PC-9 (cell line): Measurements from ENCODE around the gene ITGAX. TPM values are rescaled to one million over a fixed set of nuclear protein-coding genes. Genes with fewer than 3 reads are reported as not detected.

Source experiments
- BruUV-seq: library from RNA; stranded (reverse); fragments of 400-500 nt; replicated peaks from 2 replicates; lab custom pipeline; 2021; lab: Mats Ljungman, UMichigan
- CTCF ChIA-PET: fragments of 300-600 bp; sonication (Branson Sonifier 250); formaldehyde crosslinking; loops from one replicate; lab custom pipeline; 2022; ENCODE audit warnings: antibody characterized with exemption; lab: Charles Lee
- POLR2A ChIA-PET: fragments of 300-600 bp; sonication (Branson Sonifier 250); formaldehyde crosslinking; loops from one replicate; lab custom pipeline; 2022; ENCODE audit warnings: antibody characterized with exemption; ENCODE audit not compliant: unreplicated experiment; lab: Charles Lee
- DNase-seq, 2 experiments: peaks; one replicate each; pipeline versions ENCODE4 v3.0.0 to v3.0.0-alpha.2; 2015 to 2022; ENCODE audit warnings: mixed read lengths in 1 of 2
- H2AFZ ChIP-seq: fragments of 200-600 bp; sonication (generic); 2 replicates; pipeline ENCODE4 v1.8.1; 2017; ENCODE audit warnings: antibody characterized with exemption
- H3F3A ChIP-seq: fragments of 200-600 bp; sonication (generic); 2 replicates; pipeline ENCODE4 v1.8.1; 2017; ENCODE audit warnings: antibody characterized with exemption, mild to moderate bottlenecking, low read depth; ENCODE audit not compliant: insufficient read depth
- H3K27ac ChIP-seq: fragments of 200-600 bp; sonication (generic); 2 replicates; pipeline ENCODE4 v1.6.1; 2016; ENCODE audit warnings: mixed run types
- H3K27me3 ChIP-seq: fragments of 200-600 bp; sonication (generic); 2 replicates; pipeline ENCODE4 v1.6.1; 2016; ENCODE audit warnings: low read depth, mixed run types; ENCODE audit not compliant: insufficient read depth
- H3K36me3 ChIP-seq: fragments of 200-600 bp; sonication (generic); 2 replicates; pipeline ENCODE4 v1.6.1; 2016; ENCODE audit warnings: low read depth, mixed run types
- H3K4me1 ChIP-seq: fragments of 200-600 bp; sonication (generic); replicated peaks from 2 replicates; pipeline ENCODE4 v1.6.1; 2016; ENCODE audit warnings: mixed run types; ENCODE audit not compliant: insufficient read depth
- H3K4me2 ChIP-seq: fragments of 200-600 bp; sonication (generic); 2 replicates; pipeline ENCODE4 v1.6.1; 2017; ENCODE audit warnings: mixed run types
- H3K4me3 ChIP-seq: fragments of 200-600 bp; sonication (generic); 2 replicates; pipeline ENCODE4 v1.6.1; 2016; ENCODE audit warnings: mixed run types
- H3K79me2 ChIP-seq: fragments of 200-600 bp; sonication (generic); 2 replicates; pipeline ENCODE4 v1.6.1; 2017; ENCODE audit warnings: low read depth, mixed run types
- H3K9me2 ChIP-seq: fragments of 200-600 bp; sonication (generic); 2 replicates; pipeline ENCODE4 v1.8.1; 2017; ENCODE audit warnings: mild to moderate bottlenecking; ENCODE audit not compliant: insufficient read depth
- H3K9me3 ChIP-seq: fragments of 200-600 bp; sonication (generic); 2 replicates; pipeline ENCODE4 v1.8.1; 2016; ENCODE audit warnings: low read depth; ENCODE audit not compliant: insufficient read depth
- H4K20me1 ChIP-seq: fragments of 200-600 bp; sonication (generic); 2 replicates; pipeline ENCODE4 v1.8.1; 2017; ENCODE audit not compliant: insufficient read depth
- CTCF ChIP-seq: fragments of 200-600 bp; sonication (generic); conservative IDR thresholded peaks from 2 replicates; pipeline ENCODE4 v1.6.1; 2017; ENCODE audit warnings: mixed run types, antibody characterized with exemption, mild to moderate bottlenecking, moderate library complexity
- EZH2 ChIP-seq: fragments of 200-600 bp; sonication (generic); IDR thresholded peaks from 2 replicates; pipeline ENCODE4 v1.8.0; 2017; ENCODE audit warnings: antibody characterized with exemption, low read depth
- intact Hi-C: fragments of 100-400 bp; cut with micrococcal nuclease; formaldehyde crosslinking; loops from one replicate; pipeline ENCODE4 v1.10.0; 2022; ENCODE audit not compliant: unreplicated experiment
- total RNA-seq: library from RNA; stranded (reverse); gene quantifications from 2 replicates; pipeline ENCODE4 v1.2.3, GENCODE V29; 2021

The ITGAX gene
- total RNA-seq, 1 experiment from 2014 or later = 1.1 TPM

GRCh38 chr16:31371619-31372484 lies 16.9 kb downstream of the ITGAX start:
- H3K4me3 ChIP-seq = no peak overlapping the region
- ChIA-PET CTCF (interaction anchor here (0.6 kb wide), 3 partner anchors 11 to 226 kb away, joined by 3 to 13 read pairs (median 7); no protein-coding TSS in a partner anchor), POLR2A (no interaction called here)
- TF ChIP-seq EZH2 (no peak), CTCF (no peak)
- no peaks in the 10 kb centered on the region for H3K36me3 ChIP-seq
- no peaks in the 10 kb centered on the region for H3K9me2 ChIP-seq
- DNase-seq = no peak
- H3K79me2 ChIP-seq = no peaks in the 10 kb centered on the region
- no peak overlapping the region for H2AFZ ChIP-seq
- H3K4me1 ChIP-seq = no peaks in the 10 kb centered on the region
- no TSS peak for BruUV-seq
- H3K27me3 ChIP-seq = peaks cover 45% of the 10 kb centered on the region
- no peaks in the 10 kb centered on the region for H4K20me1 ChIP-seq
- no peak overlapping the region for H3K27ac ChIP-seq
- no peaks in the 10 kb centered on the region for H3K9me3 ChIP-seq
- H3F3A ChIP-seq = no peaks in the 10 kb centered on the region
- no peak overlapping the region for H3K4me2 ChIP-seq
- intact Hi-C loops = no loop called here

- Histone ChIP-seq H3K79me2 (no peaks in the 10 kb centered on the region), H3K36me3 (no peaks in the 10 kb centered on the region), H3K27ac (no peak overlapping the region), H3K27me3 (peaks cover 36% of the 10 kb centered on the region), H3K4me2 (no peak overlapping the region), H2AFZ (no peak overlapping the region), H3K9me3 (no peaks in the 10 kb centered on the region), H3K4me3 (no peak overlapping the region), H3K9me2 (no peaks in the 10 kb centered on the region), H3K4me1 (no peaks in the 10 kb centered on the region), H3F3A (no peaks in the 10 kb centered on the region), H4K20me1 (no peaks in the 10 kb centered on the region)
- DNase-seq = no peak
- no peak for TF ChIP-seq EZH2
- TF ChIP-seq CTCF = no peak
- no TSS peak for BruUV-seq
- intact Hi-C loops = no loop called here
- POLR2A ChIA-PET = no interaction called here
- CTCF ChIA-PET = no interaction called here
These were observed 18.3 kb downstream of the ITGAX start for GRCh38 chr16:31373235-31373634.

- no TSS peak for BruUV-seq
These were observed 20.3 kb downstream of the ITGAX start for GRCh38 chr16:31375231-31375630.

More at GRCh38 chr16:31375231-31375630, 20.3 kb downstream of the ITGAX start:
- ChIA-PET CTCF (no interaction called here), POLR2A (no interaction called here)
- H3K27me3 ChIP-seq = peaks cover 36% of the 10 kb centered on the region
- no peaks in the 10 kb centered on the region for H3K36me3 ChIP-seq
- DNase-seq = no peak
- H3K4me2 ChIP-seq = no peak overlapping the region
- TF ChIP-seq CTCF (no peak), EZH2 (no peak)
- intact Hi-C loops = no loop called here
- no peaks in the 10 kb centered on the region for H3K4me1 ChIP-seq
- H3K27ac ChIP-seq = no peak overlapping the region
- H4K20me1 ChIP-seq = no peaks in the 10 kb centered on the region
- no peaks in the 10 kb centered on the region for H3K79me2 ChIP-seq
- H3K9me2 ChIP-seq = no peaks in the 10 kb centered on the region
- no peaks in the 10 kb centered on the region for H3K9me3 ChIP-seq
- H2AFZ ChIP-seq = no peak overlapping the region
- H3F3A ChIP-seq = no peaks in the 10 kb centered on the region
- H3K4me3 ChIP-seq = no peak overlapping the region
